Stimulated activated CD4-positive, alpha-beta T cell treated with anti-CD3 and anti-CD28 coated beads, Interleukin-12 subunit alpha, Interleukin-12 subunit beta, amount 100 ng/mL, for 48 hours (primary cell): ENCODE results near the gene LANCL1.

Experiments
- DNase-seq, 3 donors: peaks; one replicate each; pipeline ENCODE4 v3.0.0-alpha.2; 2020; ENCODE audit warnings: low read depth in 2 of 3, low spot score in 1 of 3

Gene LANCL1

GRCh38 chr2:210399440-210400041 lies 77.0 kb downstream of the LANCL1 start:
- DNase-seq: no peak

GRCh38 chr2:210392469-210392881 lies 84.1 kb downstream of the LANCL1 start:
- no peak for DNase-seq

- DNase-seq: no peak
Measured at GRCh38 chr2:210389856-210390255, 86.7 kb downstream of the LANCL1 start.

- DNase-seq: no peak
Measured at GRCh38 chr2:210388148-210388547, 88.4 kb downstream of the LANCL1 start.

- no peak for DNase-seq
Measured at GRCh38 chr2:210387074-210387473, 89.5 kb downstream of the LANCL1 start.
